Right renal cortex interstitium (tissue), 3 donors: ENCODE data around the gene ESRRA. TPM values are rescaled to one million over a fixed set of nuclear protein-coding genes. Genes with fewer than 3 reads are reported as not detected.
"Not testable (repeated sequence)": the region's sequence is repeated elsewhere in the genome, so short reads cannot be mapped to it uniquely, and the experiment has no call there.

Source experiments
- DNase-seq, 3 donors: peaks; one replicate each; pipeline ENCODE4 v3.0.0-alpha.2; 2013; ENCODE audit warnings: low read depth in 3 of 3, low spot score in 2 of 3
- polyA plus RNA-seq, 3 donors: library from polyadenylated mRNA; unstranded; fragments of 120-200 nt; gene quantifications; one replicate each; pipeline ENCODE4 v1.2.1, GENCODE V29; 2013; ENCODE audit not compliant: insufficient read length in 3 of 3

Gene ESRRA
- polyA plus RNA-seq, 3 donors = 16.3 to 19.1 (median 16.4) TPM

- DNase-seq = no peak
Observed at GRCh38 chr11:64306876-64307622, 1.7 kb downstream of the ESRRA start.

GRCh38 chr11:64307795-64308194 lies 2.5 kb downstream of the ESRRA start:
- not testable (repeated sequence) for DNase-seq

- no peak for DNase-seq
Observed at GRCh38 chr11:64312947-64313346, 7.6 kb downstream of the ESRRA start.

- no peak for DNase-seq
Observed at GRCh38 chr11:64313491-64314145, 8.3 kb downstream of the ESRRA start.

- no peak for DNase-seq
Observed at GRCh38 chr11:64314146-64314804, 9.0 kb downstream of the ESRRA start.

- DNase-seq = no peak
Observed at GRCh38 chr11:64314805-64315561, 9.7 kb downstream of the ESRRA start.

GRCh38 chr11:64315667-64316526 lies 10.6 kb downstream of the ESRRA start:
- not testable (repeated sequence) for DNase-seq

GRCh38 chr11:64316672-64317324 lies 11.5 kb downstream of the ESRRA start:
- DNase-seq = no peak

- DNase-seq = peak; percentile 89 to 93 (median 91)
Observed at GRCh38 chr11:64317325-64317960, 12.1 kb downstream of the ESRRA start, which contains the start of gene TRMT112. Gene TRMT112, minus strand, starts transcription at chr11:64317559. Its CDS starts 33 bp downstream, at chr11:64317526.

- DNase-seq = peak in 2 of 3 donors; percentile 87 to 91
Observed at GRCh38 chr11:64317961-64318765, 12.8 kb downstream of the ESRRA start, which contains the start of gene PRDX5. Gene PRDX5, plus strand, starts transcription at chr11:64318121. Its CDS starts 95 bp downstream, at chr11:64318216.

- DNase-seq = no peak
Observed at GRCh38 chr11:64318766-64319761, 13.7 kb downstream of the ESRRA start.

GRCh38 chr11:64320556-64320955 lies 15.2 kb downstream of the ESRRA start:
- DNase-seq = no peak

- DNase-seq = no peak
Observed at GRCh38 chr11:64321026-64321425, 15.7 kb downstream of the ESRRA start.

- no peak for DNase-seq
Observed at GRCh38 chr11:64321533-64321932, 16.2 kb downstream of the ESRRA start.

- DNase-seq = no peak
Observed at GRCh38 chr11:64322925-64323260, 17.6 kb downstream of the ESRRA start.

- DNase-seq = no peak
Observed at GRCh38 chr11:64323373-64323772, 18.0 kb downstream of the ESRRA start.

- DNase-seq = not testable (repeated sequence)
Observed at GRCh38 chr11:64323984-64324383, 18.7 kb downstream of the ESRRA start.
